Right lung (tissue), 10 donors: ENCODE measurements around the gene CCL11. TPM values are rescaled to one million over a fixed set of nuclear protein-coding genes. Genes with fewer than 3 reads are reported as not detected.

ENCODE experiments used
- DNase-seq, 2 donors: peaks; one replicate each; pipeline ENCODE4 v3.0.0-alpha.2; 2013
- long read RNA-seq, 8 donors: transcript quantifications; one replicate each; lab custom pipeline, GENCODE V29; 2026
- polyA plus RNA-seq, 5 donors: library from polyadenylated mRNA; unstranded; fragments of 120-200 nt; gene quantifications; one replicate each; pipeline versions ENCODE4 v1.2.1 to v1.2.3, GENCODE V29; 2013; ENCODE audit warnings: inconsistent platforms in 1 of 5, low replicate concordance in 1 of 5; ENCODE audit not compliant: insufficient read length in 5 of 5, insufficient read depth in 1 of 5

CCL11 gene
- under 1 TPM; 0.19 to 0.70 (median 0.41) TPM for polyA plus RNA-seq
- long read RNA-seq, donor 1, partial matches to known transcripts, result 0 of 1 reads
- long read RNA-seq, donor 1, other reads (novel, unspliced or antisense), result 0 of 1 reads
- long read RNA-seq, donor 2, partial matches to known transcripts, result 0 of 1 reads
- long read RNA-seq, donor 2, other reads (novel, unspliced or antisense), result 0 of 1 reads
- long read RNA-seq, donor 3, result 0 reads
- long read RNA-seq, donor 4, partial matches to known transcripts, result 0 of 2 reads
- long read RNA-seq, donor 4, other reads (novel, unspliced or antisense), result 0 of 2 reads
- long read RNA-seq, donor 5, partial matches to known transcripts, result 0 of 1 reads
- long read RNA-seq, donor 5, other reads (novel, unspliced or antisense), result 0 of 1 reads
- long read RNA-seq, donor 6, partial matches to known transcripts, result 0 of 1 reads
- long read RNA-seq, donor 6, other reads (novel, unspliced or antisense), result 0 of 1 reads
- long read RNA-seq, donor 7, partial matches to known transcripts, result 0 of 1 reads
- long read RNA-seq, donor 7, other reads (novel, unspliced or antisense), result 0 of 1 reads
- long read RNA-seq, donor 8, result 0 reads

GRCh38 chr17:34285286-34285792 lies at the start of gene CCL11:
Gene CCL11, plus strand, starts transcription at chr17:34285742. Its CDS starts 67 bp downstream, at chr17:34285809.
- DNase-seq, result no peak

DNA sequence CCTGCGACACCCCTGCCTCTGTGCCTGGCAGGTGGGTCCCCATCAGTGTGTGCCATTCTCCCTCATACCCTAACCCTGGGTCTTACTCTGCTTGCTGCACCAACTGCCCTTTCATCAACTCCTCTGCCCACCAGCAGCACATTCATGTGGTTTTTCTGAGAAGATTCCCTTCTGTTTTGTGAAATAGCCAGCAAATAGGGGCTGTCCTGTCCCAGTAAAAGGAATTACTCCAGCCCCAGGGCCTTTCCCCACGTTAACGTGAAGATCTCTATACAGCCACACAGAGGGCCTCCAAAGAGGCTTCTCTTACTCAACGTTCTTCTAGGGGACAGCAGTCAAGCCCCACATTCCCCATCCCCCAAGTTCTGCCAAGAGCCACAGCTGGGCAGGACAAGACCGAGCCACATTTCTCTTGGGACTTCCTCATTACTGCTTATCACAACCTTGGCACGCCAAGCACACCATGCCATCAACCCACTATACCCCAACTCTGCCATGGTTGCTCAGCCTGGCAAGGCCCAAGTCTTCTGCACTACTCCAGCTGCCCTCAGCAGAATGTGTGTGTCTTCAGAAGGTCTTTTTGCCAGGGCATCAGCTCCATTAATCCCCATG lies 49.2 kb upstream of the CCL11 start:
- no peak for DNase-seq

DNA sequence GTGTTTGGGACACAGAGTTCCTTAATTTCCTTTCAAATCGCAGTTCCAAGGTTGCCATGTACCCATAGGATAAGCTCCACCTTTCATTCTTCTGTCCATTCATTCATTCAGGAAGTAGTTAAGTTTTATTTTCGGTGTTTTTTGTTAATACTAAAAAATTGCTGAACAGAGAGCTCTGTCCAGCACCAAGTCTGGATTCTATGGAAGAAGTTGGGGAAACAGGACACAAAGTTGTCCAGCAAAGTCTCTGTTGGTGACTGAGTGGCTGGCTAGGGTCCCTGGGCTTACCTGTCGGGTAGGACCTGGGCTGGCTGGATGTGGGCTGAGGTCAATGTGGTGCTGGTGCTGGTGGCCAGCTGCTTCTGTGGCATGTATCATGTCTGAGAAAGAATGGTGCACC lies 48.1 kb upstream of the CCL11 start:
- no peak for DNase-seq

DNA sequence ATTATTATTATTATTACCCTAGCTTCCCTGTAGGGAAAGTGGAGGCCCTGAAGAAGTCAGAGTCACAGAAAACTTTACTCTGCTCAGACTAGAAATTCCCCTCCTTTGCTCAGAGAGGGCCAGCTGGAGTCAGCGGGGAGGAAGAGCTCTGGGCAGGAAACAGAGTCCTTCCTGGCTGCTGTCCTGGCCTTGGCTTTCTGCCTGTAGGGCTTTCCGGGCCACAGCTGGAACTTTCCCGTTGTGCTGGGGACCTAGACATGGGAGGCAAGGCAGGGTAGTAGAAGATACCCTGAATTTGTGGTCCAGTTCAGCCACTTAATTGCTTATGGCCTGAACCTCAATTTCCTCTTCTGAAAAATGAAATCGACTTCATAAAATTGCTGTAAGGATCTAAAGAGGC lies 44.5 kb upstream of the CCL11 start:
- peak; percentile 69 to 72 for DNase-seq

DNA sequence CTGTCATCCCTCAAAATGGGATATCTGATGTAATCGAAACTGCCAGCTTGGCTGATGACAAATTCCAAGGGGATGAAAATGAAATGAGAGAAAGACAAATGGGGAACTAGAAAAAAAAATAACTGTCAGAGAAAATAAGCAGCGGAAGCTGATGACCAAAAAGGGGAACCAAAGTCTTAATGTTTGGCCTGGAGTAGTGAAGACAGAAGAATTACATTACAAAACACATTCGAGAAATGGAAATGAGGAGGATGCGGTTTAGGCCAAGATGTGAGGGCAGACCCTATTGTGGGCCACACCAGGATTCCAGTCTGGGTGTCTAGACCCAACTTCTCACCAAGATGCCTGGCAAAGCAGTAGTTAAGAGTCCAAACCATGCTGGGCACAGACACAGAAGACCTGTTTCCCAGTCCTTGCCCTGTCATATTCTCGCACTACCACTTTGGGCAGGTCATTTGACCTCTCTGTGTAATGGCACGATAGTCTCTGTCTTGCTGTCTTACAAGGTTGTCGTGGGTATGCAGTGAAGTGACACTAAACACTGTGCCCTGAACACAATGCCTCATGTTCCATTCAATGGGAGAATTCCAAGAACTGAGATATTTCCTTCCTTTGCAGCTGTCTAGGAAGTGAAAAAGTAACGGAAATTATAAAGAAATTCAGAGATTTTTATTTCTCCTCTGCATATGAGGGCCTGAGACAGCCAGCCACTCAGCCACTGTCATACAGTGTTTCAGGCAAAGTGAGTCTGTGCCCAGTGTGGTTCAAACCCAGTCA lies 42.8 kb upstream of the CCL11 start:
- no peak for DNase-seq

DNA sequence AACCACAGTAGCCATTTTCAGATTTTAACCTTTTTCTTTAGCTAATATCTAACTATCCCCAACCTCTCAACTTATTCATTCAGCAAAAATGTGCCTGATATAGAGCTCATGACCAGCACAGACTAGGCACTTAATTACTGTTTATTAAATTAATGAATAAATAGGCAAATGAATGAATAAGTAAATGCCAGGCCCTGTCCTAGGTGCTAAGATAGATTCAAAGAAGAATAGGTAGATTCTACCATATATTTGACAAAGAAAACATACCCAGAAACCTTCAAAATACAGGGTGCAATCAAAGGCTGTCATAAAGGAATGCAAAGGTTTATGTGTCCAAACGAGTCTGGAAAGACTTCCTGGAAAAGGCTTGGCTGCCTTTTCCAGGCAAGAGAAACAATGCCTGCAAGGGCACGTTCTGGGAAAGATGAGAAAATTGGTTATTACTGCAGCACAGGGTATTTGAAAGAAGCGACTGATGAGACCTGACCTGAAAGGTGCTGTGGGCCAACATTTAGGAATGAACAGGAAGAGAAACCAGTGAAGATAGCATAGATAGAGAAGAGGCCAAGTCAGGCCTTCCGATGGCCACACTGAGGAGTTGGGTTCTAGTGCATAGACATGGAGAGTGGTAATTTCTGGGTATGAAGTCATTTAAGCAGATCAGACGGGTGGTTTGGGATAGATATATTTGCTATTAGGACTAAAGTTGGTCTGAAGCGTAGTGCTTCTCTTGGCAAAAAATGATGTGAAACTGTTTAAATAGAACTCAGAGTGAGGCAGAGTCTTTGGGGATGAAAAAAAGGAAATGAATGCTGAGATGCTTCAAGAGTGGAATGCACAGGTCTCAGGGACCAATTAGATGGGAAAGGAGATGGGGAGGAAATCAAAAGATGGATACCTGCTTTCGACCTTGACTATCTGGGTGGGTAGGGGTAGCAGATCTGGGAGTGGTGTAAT lies 41.9 kb upstream of the CCL11 start:
- no peak for DNase-seq

- no peak for DNase-seq
Measured at GRCh38 chr17:34245351-34245905, 40.1 kb upstream of the CCL11 start.

GRCh38 chr17:34246446-34246845 lies 39.1 kb upstream of the CCL11 start:
- DNase-seq, result no peak

- no peak for DNase-seq
Measured at GRCh38 chr17:34246881-34247280, 38.7 kb upstream of the CCL11 start.

GRCh38 chr17:34248511-34249024 lies 37.0 kb upstream of the CCL11 start:
- no peak for DNase-seq

DNA sequence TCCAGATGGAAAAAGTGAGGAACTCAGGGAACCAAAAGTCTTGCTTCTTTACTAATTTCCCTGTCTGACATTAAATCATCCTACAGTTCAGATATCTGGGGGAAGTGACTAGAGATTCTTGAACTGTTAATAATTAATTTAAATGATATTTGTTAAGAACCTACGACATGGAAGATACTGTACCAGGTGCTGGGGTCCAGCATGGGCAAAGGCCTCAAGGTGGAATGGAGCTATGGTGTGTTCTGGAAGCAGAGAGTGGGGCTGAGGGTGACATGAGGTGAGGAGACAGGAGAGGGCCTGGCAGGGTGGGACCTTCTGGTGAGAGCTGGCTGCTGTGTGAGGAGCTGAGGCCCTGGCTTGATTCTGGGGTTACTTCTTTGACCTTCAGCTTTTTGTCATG lies 36.5 kb upstream of the CCL11 start:
- DNase-seq, result no peak

- no peak for DNase-seq
Measured at GRCh38 chr17:34249478-34249877, 36.1 kb upstream of the CCL11 start.

- no peak for DNase-seq
Measured at GRCh38 chr17:34251186-34251585, 34.4 kb upstream of the CCL11 start.

- no peak for DNase-seq
Measured at GRCh38 chr17:34252095-34252443, 33.5 kb upstream of the CCL11 start.

- DNase-seq, result peak; percentile 90 to 92
Measured at GRCh38 chr17:34252444-34253138, 33.0 kb upstream of the CCL11 start.

DNA sequence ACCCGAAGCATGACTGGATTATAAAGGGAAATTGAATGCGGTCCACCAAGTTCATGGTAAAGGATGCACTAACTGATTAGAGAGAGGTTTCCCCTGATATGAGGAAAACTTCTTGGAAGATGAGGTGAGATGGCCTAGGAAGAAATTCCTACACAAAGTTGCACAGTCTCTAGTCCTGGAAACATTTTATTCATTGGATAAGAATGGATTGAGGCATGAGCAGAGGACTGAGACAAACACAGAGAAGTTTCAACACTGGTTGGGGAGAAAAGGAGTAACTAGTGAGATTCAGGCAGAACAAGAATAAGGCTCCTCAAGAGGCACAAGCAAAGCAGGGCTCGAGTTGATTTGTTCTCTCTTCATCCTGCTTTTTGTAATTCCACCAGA lies 32.4 kb upstream of the CCL11 start:
- no peak for DNase-seq

DNA sequence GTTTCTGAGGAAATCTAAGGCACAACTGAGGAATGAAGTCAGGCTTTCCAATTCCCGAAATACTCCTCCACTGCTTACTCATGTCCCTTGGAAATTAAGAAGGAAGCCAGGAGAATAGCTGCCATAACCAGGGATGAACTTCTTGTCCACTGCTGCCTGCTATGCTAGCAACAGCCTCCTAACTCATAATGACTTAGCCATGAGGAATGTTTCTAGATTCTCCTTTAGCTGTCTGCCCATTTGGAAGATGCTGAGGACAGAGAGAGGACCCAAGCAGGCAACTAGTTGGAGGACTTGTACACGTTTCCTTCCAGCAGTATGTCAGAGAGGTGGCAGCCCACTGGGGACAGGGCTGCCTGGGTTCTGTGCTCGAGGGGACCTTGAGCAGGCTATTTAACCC lies 31.4 kb upstream of the CCL11 start:
- DNase-seq, result no peak

- peak; percentile 70 to 83 for DNase-seq
Measured at GRCh38 chr17:34254651-34255380, 30.7 kb upstream of the CCL11 start, which contains the start of gene CCL2. Gene CCL2, plus strand, starts transcription at chr17:34255285. Its CDS starts 65 bp downstream, at chr17:34255350.

GRCh38 chr17:34255381-34255732 lies 30.2 kb upstream of the CCL11 start:
- no peak for DNase-seq
